ENCODE results near the gene TNK2. TPM values are rescaled to one million over a fixed set of nuclear protein-coding genes. Genes with fewer than 3 reads are reported as not detected.

Gene TNK2
- total RNA-seq, 1 donor from 2014 or later: 35.5 TPM

DNA sequence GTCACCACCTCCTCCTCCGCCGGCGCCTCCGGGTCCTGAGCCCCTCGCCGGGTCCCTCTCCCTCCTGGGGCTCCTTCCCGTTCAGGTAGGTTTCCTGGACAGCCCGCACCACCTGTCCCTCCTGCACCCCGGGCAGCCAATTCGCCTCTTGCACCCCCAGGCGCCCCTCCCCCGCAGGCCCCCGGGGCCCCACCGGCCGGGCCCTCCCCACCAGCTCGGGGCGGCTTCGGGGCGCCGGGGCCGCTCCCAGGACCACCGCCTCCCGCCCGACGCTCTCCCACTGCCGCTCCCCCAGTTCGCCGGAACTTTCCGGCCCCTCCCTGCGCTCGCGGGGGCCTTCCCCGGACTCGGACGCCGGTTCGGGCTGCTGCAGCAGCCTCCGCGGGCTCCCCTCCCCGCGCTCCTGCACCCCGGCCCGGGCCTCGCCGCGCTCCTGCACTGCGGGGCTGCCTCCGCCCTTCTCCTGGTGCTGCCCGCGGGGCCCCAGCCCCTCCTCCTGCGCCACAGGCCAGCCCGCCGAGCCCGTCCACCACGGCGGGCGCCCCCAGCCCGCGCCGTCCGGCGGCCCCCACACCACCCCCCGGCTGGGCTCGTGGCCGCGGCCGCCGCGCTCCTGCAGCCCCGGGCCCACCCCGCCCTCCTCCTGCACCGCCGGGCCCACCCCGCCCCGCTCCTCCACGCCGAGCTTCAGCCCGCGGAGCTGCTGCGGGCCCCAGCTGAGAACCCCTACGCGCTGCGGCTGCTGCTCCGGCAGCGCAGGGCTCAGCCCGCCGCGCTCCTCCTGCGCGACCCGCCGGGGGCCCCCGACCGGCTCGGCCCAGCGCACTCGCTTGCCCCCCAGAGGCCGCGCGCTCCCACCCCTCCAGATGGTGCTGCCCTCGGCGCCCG is 587 bp upstream of the TNK2 start:
- peak; percentile 80 for DNase-seq (ENCODE audit: low spot score)
- H3K27me3 Mint-ChIP-seq (ENCODE audit: low read depth): no peaks in the 10 kb centered on the region
- H3K9me3 Mint-ChIP-seq (ENCODE audit: low read depth): no peaks in the 10 kb centered on the region
- H3K36me3 Mint-ChIP-seq (ENCODE audit: low read depth): no peaks in the 10 kb centered on the region
- H3K4me3 Mint-ChIP-seq (ENCODE audit: unreplicated experiment): peak overlapping the region; percentile 79
- H3K4me1 Mint-ChIP-seq (ENCODE audit: low read depth): peaks cover 33% of the 10 kb centered on the region
- peak; percentile 11 for TF ChIP-seq CTCF (IDR thresholded peaks at IDR 0.05)
- H3K27ac Mint-ChIP-seq (ENCODE audit: unreplicated experiment): no peak overlapping the region

- no peak for TF ChIP-seq CTCF (IDR thresholded peaks at IDR 0.05)
- no peaks in the 10 kb centered on the region for H3K36me3 Mint-ChIP-seq (ENCODE audit: low read depth)
- peaks cover 33% of the 10 kb centered on the region for H3K4me1 Mint-ChIP-seq (ENCODE audit: low read depth)
- H3K27me3 Mint-ChIP-seq (ENCODE audit: low read depth): no peaks in the 10 kb centered on the region
- no peak for DNase-seq (ENCODE audit: low spot score)
- no peaks in the 10 kb centered on the region for H3K9me3 Mint-ChIP-seq (ENCODE audit: low read depth)
- H3K4me3 Mint-ChIP-seq (ENCODE audit: unreplicated experiment): peak overlapping the region; percentile 79
- no peak overlapping the region for H3K27ac Mint-ChIP-seq (ENCODE audit: unreplicated experiment)
Measured at GRCh38 chr3:195907684-195907933, 742 bp downstream of the TNK2 start.

- H3K4me3 Mint-ChIP-seq (ENCODE audit: unreplicated experiment): peak overlapping the region; percentile 79
- H3K4me1 Mint-ChIP-seq (ENCODE audit: low read depth): peaks cover 34% of the 10 kb centered on the region
- no peaks in the 10 kb centered on the region for H3K36me3 Mint-ChIP-seq (ENCODE audit: low read depth)
- TF ChIP-seq CTCF (IDR thresholded peaks at IDR 0.05): no peak
- DNase-seq (ENCODE audit: low spot score): peak; percentile 90
- H3K9me3 Mint-ChIP-seq (ENCODE audit: low read depth): no peaks in the 10 kb centered on the region
- no peaks in the 10 kb centered on the region for H3K27me3 Mint-ChIP-seq (ENCODE audit: low read depth)
- no peak overlapping the region for H3K27ac Mint-ChIP-seq (ENCODE audit: unreplicated experiment)
Measured at GRCh38 chr3:195906865-195907683, 1.3 kb downstream of the TNK2 start.

GRCh38 chr3:195905970-195906864 is 2.1 kb downstream of the TNK2 start:
- Mint-ChIP-seq H3K27ac (ENCODE audit: unreplicated experiment) (no peak overlapping the region), H3K27me3 (ENCODE audit: low read depth) (no peaks in the 10 kb centered on the region), H3K4me3 (ENCODE audit: unreplicated experiment) (no peak overlapping the region), H3K4me1 (ENCODE audit: low read depth) (peaks cover 40% of the 10 kb centered on the region), H3K9me3 (ENCODE audit: low read depth) (no peaks in the 10 kb centered on the region), H3K36me3 (ENCODE audit: low read depth) (no peaks in the 10 kb centered on the region)
- no peak for TF ChIP-seq CTCF (IDR thresholded peaks at IDR 0.05)
- DNase-seq (ENCODE audit: low spot score): no peak

DNA sequence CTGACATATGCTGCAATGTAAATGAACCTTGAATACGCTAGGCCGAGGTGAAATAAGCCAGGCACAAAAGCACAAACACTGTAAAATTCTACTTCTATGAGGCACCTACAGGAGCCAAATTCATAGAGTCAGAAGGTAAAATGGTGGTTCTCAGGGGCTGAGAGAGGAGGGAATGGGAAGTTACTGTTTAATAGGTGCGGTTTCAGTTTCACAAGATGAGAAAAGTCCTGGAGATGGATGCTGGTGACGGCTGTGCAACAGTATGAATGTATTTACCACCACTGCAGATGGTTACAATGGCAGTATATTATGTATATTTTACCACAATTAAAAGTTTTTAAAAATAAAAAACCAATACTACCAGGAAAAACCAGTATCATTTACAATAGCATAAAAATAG is 4.0 kb downstream of the TNK2 start:
- no peaks in the 10 kb centered on the region for H3K27me3 Mint-ChIP-seq (ENCODE audit: low read depth)
- no peak for DNase-seq (ENCODE audit: low spot score)
- H3K27ac Mint-ChIP-seq (ENCODE audit: unreplicated experiment): no peak overlapping the region
- H3K4me1 Mint-ChIP-seq (ENCODE audit: low read depth): peaks cover 51% of the 10 kb centered on the region
- no peaks in the 10 kb centered on the region for H3K36me3 Mint-ChIP-seq (ENCODE audit: low read depth)
- no peak overlapping the region for H3K4me3 Mint-ChIP-seq (ENCODE audit: unreplicated experiment)
- TF ChIP-seq CTCF (IDR thresholded peaks at IDR 0.05): no peak
- no peaks in the 10 kb centered on the region for H3K9me3 Mint-ChIP-seq (ENCODE audit: low read depth)

Data from chondrocyte (in vitro differentiated cells).